Prostate gland (tissue), 2 donors: ENCODE measurements around the gene AACS.

Experiments
- POLR2A ChIP-seq: fragments of 450-650 bp; IDR thresholded peaks from one replicate; pipeline ENCODE4 v1.6.1; 2016; ENCODE audit warnings: antibody characterized with exemption, mild to moderate bottlenecking
- TF ChIP-seq, protein P1 (sequence below), 4 experiments: fragments of 200-600 bp in 2 of 4; fragments of 450-650 bp in 2 of 4; sonication (generic) in 2 of 4; IDR thresholded peaks; 1 replicate in 3 of 4; 2 replicates in 1 of 4; pipeline ENCODE4 v1.5.1; 2016 to 2019; ENCODE audit warnings: antibody characterized with exemption in 4 of 4, mild to moderate bottlenecking in 2 of 4, moderate library complexity in 2 of 4

DNA sequence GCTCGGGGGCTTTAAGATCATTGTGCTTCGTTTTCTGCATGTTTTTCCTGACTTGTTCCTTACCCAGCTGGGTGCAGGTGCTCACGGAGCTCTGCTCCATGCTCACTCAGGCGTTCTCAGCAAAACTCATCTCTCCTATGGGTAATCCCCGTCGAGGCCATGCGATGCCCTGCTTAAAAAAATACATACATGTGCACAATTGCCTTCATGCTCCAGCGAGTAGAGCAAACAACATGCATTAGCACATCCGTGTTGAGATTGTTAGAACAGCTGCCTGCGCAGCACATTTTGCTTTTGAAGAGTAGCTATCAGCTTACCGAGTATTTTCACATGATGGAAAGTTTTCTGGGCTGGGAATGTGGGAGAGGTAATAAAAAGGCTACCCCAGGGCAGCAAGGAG lies 16.2 kb downstream of the AACS start:
- TF ChIP-seq, protein P1, sequence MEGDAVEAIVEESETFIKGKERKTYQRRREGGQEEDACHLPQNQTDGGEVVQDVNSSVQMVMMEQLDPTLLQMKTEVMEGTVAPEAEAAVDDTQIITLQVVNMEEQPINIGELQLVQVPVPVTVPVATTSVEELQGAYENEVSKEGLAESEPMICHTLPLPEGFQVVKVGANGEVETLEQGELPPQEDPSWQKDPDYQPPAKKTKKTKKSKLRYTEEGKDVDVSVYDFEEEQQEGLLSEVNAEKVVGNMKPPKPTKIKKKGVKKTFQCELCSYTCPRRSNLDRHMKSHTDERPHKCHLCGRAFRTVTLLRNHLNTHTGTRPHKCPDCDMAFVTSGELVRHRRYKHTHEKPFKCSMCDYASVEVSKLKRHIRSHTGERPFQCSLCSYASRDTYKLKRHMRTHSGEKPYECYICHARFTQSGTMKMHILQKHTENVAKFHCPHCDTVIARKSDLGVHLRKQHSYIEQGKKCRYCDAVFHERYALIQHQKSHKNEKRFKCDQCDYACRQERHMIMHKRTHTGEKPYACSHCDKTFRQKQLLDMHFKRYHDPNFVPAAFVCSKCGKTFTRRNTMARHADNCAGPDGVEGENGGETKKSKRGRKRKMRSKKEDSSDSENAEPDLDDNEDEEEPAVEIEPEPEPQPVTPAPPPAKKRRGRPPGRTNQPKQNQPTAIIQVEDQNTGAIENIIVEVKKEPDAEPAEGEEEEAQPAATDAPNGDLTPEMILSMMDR (IDR thresholded peaks at IDR 0.05) = no peak
- no peak for TF ChIP-seq POLR2A
